Heart right ventricle (tissue), 16 donors: ENCODE data around the gene CTBP1. TPM values are rescaled to one million over a fixed set of nuclear protein-coding genes. Genes with fewer than 3 reads are reported as not detected.

ENCODE experiments used
- ATAC-seq, 8 donors: fragments of 200-7000 bp; cut with Tn5 transposase; one replicate each; pipeline ENCODE4 v1.9.1; 2020; ENCODE audit warnings: mild to moderate bottlenecking in 8 of 8, moderate library complexity in 8 of 8, moderate number of reproducible peaks in 1 of 8
- DNase-seq, 2 donors: peaks; one replicate each; pipeline ENCODE4 v3.0.0-alpha.2; 2020
- H3K27ac ChIP-seq, 10 donors: fragments of 200-600 bp; sonication (generic) in 2 of 10; one replicate each; pipeline versions ENCODE4 v1.5.0 to v1.8.0; 2020 to 2022; ENCODE audit warnings: mild to moderate bottlenecking in 3 of 10
- H3K27me3 ChIP-seq, 7 donors: fragments of 200-600 bp; one replicate each; pipeline ENCODE4 v1.8.0; 2021 to 2022; ENCODE audit warnings: mild to moderate bottlenecking in 2 of 7
- H3K36me3 ChIP-seq, 9 donors: fragments of 200-600 bp; sonication (generic) in 1 of 9; one replicate each; pipeline versions ENCODE4 v1.5.0 to v1.8.0; 2020 to 2022; ENCODE audit warnings: mild to moderate bottlenecking in 2 of 9
- H3K4me1 ChIP-seq, 9 donors: fragments of 200-600 bp; sonication (generic) in 1 of 9; one replicate each; pipeline versions ENCODE4 v1.5.0 to v1.8.0; 2020 to 2022; ENCODE audit warnings: mild to moderate bottlenecking in 4 of 9
- H3K4me3 ChIP-seq, 10 donors: fragments of 200-600 bp; sonication (generic) in 2 of 10; one replicate each; pipeline versions ENCODE4 v1.5.0 to v1.8.0; 2020 to 2022; ENCODE audit warnings: mild to moderate bottlenecking in 7 of 10, moderate library complexity in 2 of 10
- H3K9me3 ChIP-seq, 11 donors: fragments of 200-600 bp in 10 of 11; sonication (generic) in 2 of 11; one replicate each; pipeline versions ENCODE4 v1.5.0 to v1.8.0; 2013 to 2022; ENCODE audit warnings: mild to moderate bottlenecking in 2 of 11, control low read depth in 1 of 11, moderate library complexity in 1 of 11
- WGBS, 2 donors: extraction: QIAGEN DNeasy Blood & Tissue Kit; methylation state at CpG; one replicate each; pipeline ENCODE4 v1.1.7; 2013; ENCODE audit warnings: inconsistent platforms in 1 of 2; 5-methylcytosine and 5-hydroxymethylcytosine counted together
- intact Hi-C, 10 donors: fragments of 100-400 bp; cut with DNase I; formaldehyde crosslinking; loops; one replicate each; pipeline versions ENCODE4 v1.11.1 to v1.14.2; 2022
- long read RNA-seq, 3 donors: library from polyadenylated mRNA; unstranded; transcript quantifications; one replicate each; pipeline ENCODE4 v2.0.0, GENCODE V29; 2020 to 2021
- polyA plus RNA-seq, 2 donors: library from polyadenylated mRNA; stranded (reverse); fragments of 200-250 nt; gene quantifications; one replicate each; pipeline ENCODE4 v1.2.3, GENCODE V29; 2013
- total RNA-seq, 10 donors: library from RNA; stranded (reverse); fragmentation: NEBNext Ultra II Directional in 3 of 10; extraction: Animal tissue kit (Norgen Biotek cat#: 25700) in 3 of 10; gene quantifications; one replicate each; pipeline versions ENCODE4 v1.2.1 to v1.2.4, GENCODE V29; 2021 to 2023
- TF ChIP-seq, protein P1 (sequence below), 9 donors: fragments of 200-600 bp; sonication (generic) in 2 of 9; IDR thresholded peaks; one replicate each; pipeline versions ENCODE4 v1.5.0 to v1.8.0; 2021 to 2022; ENCODE audit warnings: antibody characterized with exemption in 9 of 9, mild to moderate bottlenecking in 5 of 9, moderate library complexity in 1 of 9
- donor health status: Arrhythmogenic right ventricular cardiomyopathy.
- donor health status: ischemic (EF 13 %, LVEDD 7.1; RV severe dilation, severe dysfunction).
- donor health status: healthy with polysubstance abuse.
- donor health status: DM: no; HTN: yes; CAD: no.
- donor health status: DM: no; HTN: no; CAD: no.
- donor health status: ischemic (EF 25% LVEDD 6.9; RV normal size, moderate dysfunction).
- donor health status: ischemic (EF 25% LVEDD 5.7; RV mildly dilated, moderate dysfunction).
- donor health status: healthy.
- donor health status: DM: yes; HTN: yes; CAD: no.
- donor health status: Ischemic cardiomyopathy.
- donor health status: ischemic (EF 35%, LVEDD 5.7; RV mildly dilated, moderate dysfunction).
- donor health status: nonischemic (EF 11% LVEDD 7.7; RV severe dilation, severe dysfunction).
- donor health status: DM: yes; HTN: yes; CAD: no.
- donor health status: PGD.
- donor health status: ischemic (EF 29% LVEDD 5.4; RV normal size, mild dysfunction).
- donor health status: nonischemic (EF 23%, LVEDD 6.1; RV moderate dilation, normal function).

Gene CTBP1
- total RNA-seq (100 to 1,000 TPM; 115 to 132 (median 122) TPM), polyA plus RNA-seq (100 to 1,000 TPM in 1 of 2 donors, 10 to 100 TPM in 1; 98.6 to 105 TPM)
- long read RNA-seq, donor 1, transcript CTBP1-203 (10 exons, 2,467 nt) = major isoform, 81 of 214 reads
- long read RNA-seq, donor 1, transcript CTBP1-201 (9 exons, 2,297 nt) = minor isoform, 26 of 214 reads
- long read RNA-seq, donor 1, partial matches to known transcripts = 22 of 214 reads
- long read RNA-seq, donor 1, other reads (novel, unspliced or antisense) = 82 of 214 reads
- long read RNA-seq, donor 2, transcript CTBP1-201 (9 exons, 2,297 nt) = minor isoform, 37 of 256 reads
- long read RNA-seq, donor 2, transcript CTBP1-203 (10 exons, 2,467 nt) = major isoform, 88 of 256 reads
- long read RNA-seq, donor 2, partial matches to known transcripts = 17 of 256 reads
- long read RNA-seq, donor 2, other reads (novel, unspliced or antisense) = 110 of 256 reads
- long read RNA-seq, donor 3, transcript CTBP1-203 (10 exons, 2,467 nt) = major isoform, 9 of 105 reads
- long read RNA-seq, donor 3, partial matches to known transcripts = 58 of 105 reads
- long read RNA-seq, donor 3, other reads (novel, unspliced or antisense) = 38 of 105 reads

DNA sequence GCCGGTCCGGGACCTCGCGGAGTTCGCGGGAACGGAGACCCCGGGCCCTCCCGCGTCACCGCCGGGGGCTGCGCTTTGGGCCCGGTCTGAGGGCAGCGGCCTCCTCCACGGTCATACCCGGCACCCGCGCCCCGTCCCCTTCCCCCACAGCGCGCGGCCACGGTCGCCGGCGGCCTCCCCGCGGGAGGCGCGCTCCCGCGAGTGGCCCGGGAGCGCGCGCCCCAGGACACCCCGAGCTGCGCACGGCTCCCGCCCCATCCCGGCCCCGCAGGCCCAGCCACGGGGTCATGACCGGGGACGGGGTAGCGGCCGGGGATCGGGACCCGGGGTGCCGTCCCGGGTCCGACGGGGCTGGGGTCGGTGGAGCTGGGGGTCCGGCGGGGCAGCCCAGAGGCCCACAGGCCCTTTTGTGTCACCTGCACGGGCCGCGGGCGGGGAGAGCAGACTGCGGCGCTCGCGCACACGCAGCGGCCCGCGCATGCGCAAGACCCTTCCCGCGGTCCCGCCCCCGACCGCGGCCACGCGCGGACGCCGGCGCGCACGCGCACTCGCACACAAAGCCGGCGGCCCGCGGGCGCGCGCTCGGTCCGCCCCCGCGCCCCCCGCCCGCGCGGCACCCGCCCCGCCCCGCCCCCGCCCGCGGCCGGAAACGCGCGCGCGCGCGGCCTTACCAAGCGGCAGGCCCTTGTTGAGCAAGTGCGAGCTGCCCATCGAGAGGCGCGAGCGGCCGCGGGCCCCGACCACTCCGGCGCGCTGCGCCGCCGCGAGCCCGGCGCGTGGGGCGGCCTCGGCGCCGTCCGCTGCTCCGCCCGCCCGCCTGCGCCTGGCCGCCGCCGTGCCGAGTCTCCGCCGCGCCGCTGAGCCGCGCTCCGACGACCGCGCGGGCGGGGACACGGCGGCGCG, at the start of gene CTBP1:
TSS of gene CTBP1 (minus strand) at position 886 of the 903 bp plus-strand sequence. CDS start 7,799 bp downstream, outside the sequence.
- DNase-seq (peak; percentile 67 to 86), ATAC-seq (peak; percentile 71 to 87 (median 79))
- 1% methylated on average over 61 to 163 of the region's 163 CpGs for WGBS, 2 donors
- Histone ChIP-seq H3K4me3 (peak within 1 kb of the TSS; percentile 78 to 96 (median 88)), H3K27me3 (no peaks in the 10 kb centered on the region), H3K9me3 (peaks cover 0 to 7% (median 0%) of the 10 kb centered on the region in 11 donors), H3K27ac (peak within 1 kb of the TSS; percentile 93 to 99 (median 98)), H3K36me3 (peaks cover 0 to 13% (median 0%) of the 10 kb centered on the region in 9 donors), H3K4me1 (peaks cover 50 to 68% (median 58%) of the 10 kb centered on the region in 9 donors)
- TF ChIP-seq, protein P1, sequence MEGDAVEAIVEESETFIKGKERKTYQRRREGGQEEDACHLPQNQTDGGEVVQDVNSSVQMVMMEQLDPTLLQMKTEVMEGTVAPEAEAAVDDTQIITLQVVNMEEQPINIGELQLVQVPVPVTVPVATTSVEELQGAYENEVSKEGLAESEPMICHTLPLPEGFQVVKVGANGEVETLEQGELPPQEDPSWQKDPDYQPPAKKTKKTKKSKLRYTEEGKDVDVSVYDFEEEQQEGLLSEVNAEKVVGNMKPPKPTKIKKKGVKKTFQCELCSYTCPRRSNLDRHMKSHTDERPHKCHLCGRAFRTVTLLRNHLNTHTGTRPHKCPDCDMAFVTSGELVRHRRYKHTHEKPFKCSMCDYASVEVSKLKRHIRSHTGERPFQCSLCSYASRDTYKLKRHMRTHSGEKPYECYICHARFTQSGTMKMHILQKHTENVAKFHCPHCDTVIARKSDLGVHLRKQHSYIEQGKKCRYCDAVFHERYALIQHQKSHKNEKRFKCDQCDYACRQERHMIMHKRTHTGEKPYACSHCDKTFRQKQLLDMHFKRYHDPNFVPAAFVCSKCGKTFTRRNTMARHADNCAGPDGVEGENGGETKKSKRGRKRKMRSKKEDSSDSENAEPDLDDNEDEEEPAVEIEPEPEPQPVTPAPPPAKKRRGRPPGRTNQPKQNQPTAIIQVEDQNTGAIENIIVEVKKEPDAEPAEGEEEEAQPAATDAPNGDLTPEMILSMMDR (IDR thresholded peaks at IDR 0.05) = no peak
- intact Hi-C loops = loop anchor here in 8 of 10 donors (1.0 to 5.0 kb wide), 8 partner anchors 15 to 99 kb away; partner anchors contain the start of genes UVSSA (in 5 of the 8) and SPON2 (in 1 of the 8)

DNA sequence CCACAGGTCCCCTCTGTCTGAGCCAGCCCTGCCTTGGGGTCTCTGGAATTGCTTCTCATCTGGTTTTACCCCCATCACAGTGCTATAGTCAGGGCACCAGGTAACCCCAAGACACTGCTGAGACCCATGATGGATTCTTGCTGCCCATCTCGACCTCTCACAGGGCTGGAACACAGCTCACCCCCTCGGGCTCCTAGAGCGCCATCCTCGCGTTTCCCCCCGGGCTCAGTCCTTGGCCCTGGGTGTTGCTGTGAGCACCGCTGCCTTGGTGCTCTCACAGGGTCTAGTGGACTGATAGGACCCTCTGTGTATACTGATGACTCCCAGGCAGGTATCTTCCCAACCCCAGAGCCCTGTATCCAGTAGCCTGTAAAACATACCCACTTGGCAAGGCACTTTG, 49.5 kb upstream of the CTBP1 start:
- peaks cover 0 to 56% (median 16%) of the 10 kb centered on the region in 9 donors for H3K36me3 ChIP-seq
- no peak overlapping the region for H3K4me3 ChIP-seq
- 94 to 99% methylated on average over 7 of the region's 7 CpGs for WGBS, 2 donors
- DNase-seq = no peak
- H3K4me1 ChIP-seq = peaks cover 12 to 57% (median 43%) of the 10 kb centered on the region in 9 donors
- H3K27me3 ChIP-seq = no peaks in the 10 kb centered on the region
- intact Hi-C loops = loop anchor here in 1 of 10 donors (10.0 kb wide), 1 partner anchor 46 kb away; the partner anchor contains the start of gene UVSSA
- H3K9me3 ChIP-seq = no peaks in the 10 kb centered on the region
- TF ChIP-seq, protein P1 (IDR thresholded peaks at IDR 0.05) = no peak
- peak overlapping the region in 2 of 10 donors; percentile 15 to 82 for H3K27ac ChIP-seq
- ATAC-seq = no peak

DNA sequence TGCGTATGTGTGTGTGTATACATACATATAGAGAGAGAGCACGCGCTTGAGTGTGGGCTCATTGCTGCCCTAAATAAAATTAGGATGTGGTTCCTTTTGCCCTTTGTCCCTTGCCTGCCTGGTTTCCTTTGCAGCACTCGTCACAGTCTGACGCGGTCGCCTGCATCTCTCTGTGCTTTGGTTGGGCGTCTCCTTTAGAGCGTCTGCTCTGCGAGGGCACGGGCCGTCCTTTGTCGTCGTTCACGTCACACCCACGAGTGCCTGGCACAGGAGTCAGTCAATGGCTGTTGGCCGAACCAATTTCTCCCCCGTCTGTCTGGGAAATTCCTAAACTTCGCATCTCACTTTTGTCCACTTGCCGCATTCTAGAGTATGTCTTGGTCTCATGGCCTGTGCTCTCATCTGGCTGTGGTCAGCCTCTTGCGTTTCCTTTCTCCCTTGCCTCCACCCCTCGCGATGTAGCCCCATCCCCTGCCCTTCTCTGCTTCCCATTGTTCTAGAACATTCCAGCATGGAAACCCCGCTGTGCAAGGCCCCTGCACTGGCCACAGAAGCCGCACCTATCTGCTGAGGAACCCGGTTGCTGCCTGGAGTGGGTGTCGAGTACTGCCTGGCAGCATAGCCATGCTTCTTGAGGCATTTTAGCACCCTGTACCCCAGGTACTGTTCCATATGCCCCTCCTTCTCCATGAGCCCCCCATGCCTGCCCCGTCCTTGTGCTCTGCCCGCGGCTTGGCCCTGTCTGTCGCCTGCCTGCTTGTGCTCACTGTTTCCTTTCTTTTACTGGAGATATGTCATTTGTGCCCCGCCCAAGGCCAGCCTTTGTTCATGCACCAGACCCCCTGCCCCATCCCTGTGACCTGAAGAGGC, 48.8 kb upstream of the CTBP1 start:
- Histone ChIP-seq H3K4me1 (peaks cover 12 to 65% (median 50%) of the 10 kb centered on the region in 9 donors), H3K9me3 (no peaks in the 10 kb centered on the region), H3K27ac (peak overlapping the region in 3 of 10 donors; percentile 21 to 82 (median 30)), H3K36me3 (peaks cover 0 to 56% (median 16%) of the 10 kb centered on the region in 9 donors), H3K27me3 (no peaks in the 10 kb centered on the region), H3K4me3 (no peak overlapping the region)
- TF ChIP-seq, protein P1 (IDR thresholded peaks at IDR 0.05) = no peak
- intact Hi-C loops = loop anchor here in 1 of 10 donors (10.0 kb wide), 1 partner anchor 47 kb away; the partner anchor contains the start of gene UVSSA
- ATAC-seq (peak in 3 of 8 donors; percentile 59 to 80 (median 60)), DNase-seq (no peak)
- WGBS, 2 donors = 88 to 91% methylated on average over 32 of the region's 32 CpGs
